ENCODE measurements around the gene LCP1. TPM values are rescaled to one million over a fixed set of nuclear protein-coding genes. Genes with fewer than 3 reads are reported as not detected.

The LCP1 gene
- 13.7 TPM for total RNA-seq

GRCh38 chr13:46181840-46182490 lies at the start of gene LCP1:
LCP1 (minus strand) TSS chr13:46182177; CDS start chr13:46159662, 22,515 bp downstream.

GRCh38 chr13:46211483-46212351 lies 29.7 kb upstream of the LCP1 start, which contains the start of gene LRRC63:
LRRC63 (plus strand) TSS chr13:46211928; CDS start chr13:46213035, 1,107 bp downstream.

GRCh38 chr13:46104868-46105267 lies 77.1 kb downstream of the LCP1 start, which contains the start of gene CPB2:
CPB2 (minus strand) TSS chr13:46105033; CDS start chr13:46105009, 24 bp downstream.

Other genes with a start within 250 kb of the LCP1 start
- 47.3 TPM for gene ZC3H13, start 129.4 kb downstream of the LCP1 start, total RNA-seq
- not detected for gene CPB2, start 77.1 kb downstream of the LCP1 start, total RNA-seq
- gene LRRC63, start 29.8 kb upstream of the LCP1 start, total RNA-seq: 0.60 TPM
- gene RUBCNL, start 205.1 kb upstream of the LCP1 start, total RNA-seq: 7.3 TPM

Measured in camera-type eye (tissue), 1 donor.